ENCODE results near the gene ARHGEF28. TPM values are rescaled to one million over a fixed set of nuclear protein-coding genes. Genes with fewer than 3 reads are reported as not detected.
A peak's percentile ranks its signal among the peaks of the same experiment; 100 is the strongest.

ARHGEF28 gene
- total RNA-seq, 1 donor from 2014 or later = 9.3 TPM

- no peaks in the 10 kb centered on the region for H3K36me3 Mint-ChIP-seq (ENCODE audit: low read depth)
- no peak overlapping the region for H3K4me3 Mint-ChIP-seq (ENCODE audit: unreplicated experiment)
- no peaks in the 10 kb centered on the region for H3K9me3 Mint-ChIP-seq (ENCODE audit: low read depth)
- H3K27me3 Mint-ChIP-seq (ENCODE audit: low read depth) = no peaks in the 10 kb centered on the region
- no peak for DNase-seq (ENCODE audit: low spot score)
- peak overlapping the region; percentile 6 for H3K27ac Mint-ChIP-seq (ENCODE audit: unreplicated experiment)
- H3K4me1 Mint-ChIP-seq (ENCODE audit: low read depth) = peaks cover 50% of the 10 kb centered on the region
- TF ChIP-seq CTCF (IDR thresholded peaks at IDR 0.05) = no peak
Measured at GRCh38 chr5:73637565-73637964, 11.6 kb downstream of the ARHGEF28 start.

GRCh38 chr5:73638344-73639095 is 12.5 kb downstream of the ARHGEF28 start:
- no peaks in the 10 kb centered on the region for H3K9me3 Mint-ChIP-seq (ENCODE audit: low read depth)
- H3K27ac Mint-ChIP-seq (ENCODE audit: unreplicated experiment) = peak overlapping the region; percentile 87
- DNase-seq (ENCODE audit: low spot score) = no peak
- H3K4me1 Mint-ChIP-seq (ENCODE audit: low read depth) = peaks cover 55% of the 10 kb centered on the region
- no peaks in the 10 kb centered on the region for H3K27me3 Mint-ChIP-seq (ENCODE audit: low read depth)
- H3K36me3 Mint-ChIP-seq (ENCODE audit: low read depth) = no peaks in the 10 kb centered on the region
- H3K4me3 Mint-ChIP-seq (ENCODE audit: unreplicated experiment) = peak overlapping the region; percentile 3
- no peak for TF ChIP-seq CTCF (IDR thresholded peaks at IDR 0.05)

GRCh38 chr5:73640861-73641320 is 14.9 kb downstream of the ARHGEF28 start:
- H3K36me3 Mint-ChIP-seq (ENCODE audit: low read depth) = no peaks in the 10 kb centered on the region
- TF ChIP-seq CTCF (IDR thresholded peaks at IDR 0.05) = no peak
- no peak overlapping the region for H3K4me3 Mint-ChIP-seq (ENCODE audit: unreplicated experiment)
- DNase-seq (ENCODE audit: low spot score) = no peak
- no peaks in the 10 kb centered on the region for H3K9me3 Mint-ChIP-seq (ENCODE audit: low read depth)
- H3K4me1 Mint-ChIP-seq (ENCODE audit: low read depth) = peaks cover 65% of the 10 kb centered on the region
- H3K27me3 Mint-ChIP-seq (ENCODE audit: low read depth) = no peaks in the 10 kb centered on the region
- peak overlapping the region; percentile 81 for H3K27ac Mint-ChIP-seq (ENCODE audit: unreplicated experiment)

- Mint-ChIP-seq H3K27ac (ENCODE audit: unreplicated experiment) (no peak overlapping the region), H3K4me3 (ENCODE audit: unreplicated experiment) (no peak overlapping the region), H3K4me1 (ENCODE audit: low read depth) (peaks cover 67% of the 10 kb centered on the region), H3K36me3 (ENCODE audit: low read depth) (no peaks in the 10 kb centered on the region), H3K9me3 (ENCODE audit: low read depth) (no peaks in the 10 kb centered on the region), H3K27me3 (ENCODE audit: low read depth) (no peaks in the 10 kb centered on the region)
- TF ChIP-seq CTCF (IDR thresholded peaks at IDR 0.05) = no peak
- DNase-seq (ENCODE audit: low spot score) = no peak
Measured at GRCh38 chr5:73641811-73642210, 15.8 kb downstream of the ARHGEF28 start.

GRCh38 chr5:73642344-73642743 is 16.3 kb downstream of the ARHGEF28 start:
- no peak for DNase-seq (ENCODE audit: low spot score)
- Mint-ChIP-seq H3K9me3 (ENCODE audit: low read depth) (no peaks in the 10 kb centered on the region), H3K27me3 (ENCODE audit: low read depth) (no peaks in the 10 kb centered on the region), H3K36me3 (ENCODE audit: low read depth) (no peaks in the 10 kb centered on the region), H3K4me1 (ENCODE audit: low read depth) (peaks cover 64% of the 10 kb centered on the region), H3K27ac (ENCODE audit: unreplicated experiment) (no peak overlapping the region), H3K4me3 (ENCODE audit: unreplicated experiment) (no peak overlapping the region)
- no peak for TF ChIP-seq CTCF (IDR thresholded peaks at IDR 0.05)

All from chondrocyte (in vitro differentiated cells).